Activated CD4-positive, alpha-beta T cell treated with anti-CD3 and anti-CD28 coated beads, Interleukin-2, Interleukin-4, amounts not matched to agents 100 ng/mL and 50 ng/mL, durations not matched to agents 16 hours and 8 hours (primary cell): Measurements from ENCODE around the gene DTX2.
"Not testable (repeated sequence)": the region's sequence is repeated elsewhere in the genome, so short reads cannot be mapped to it uniquely, and the experiment has no call there.

Source experiments
- DNase-seq: peaks from one replicate; pipeline ENCODE4 v3.0.0-alpha.2; 2020; ENCODE audit warnings: low spot score

Gene DTX2

GRCh38 chr7:76512941-76513816 lies 51.7 kb downstream of the DTX2 start:
- no peak for DNase-seq

- no peak for DNase-seq
These were observed 52.6 kb downstream of the DTX2 start for GRCh38 chr7:76513817-76514799.

- no peak for DNase-seq
These were observed 53.6 kb downstream of the DTX2 start for GRCh38 chr7:76514926-76515771.

GRCh38 chr7:76515999-76516443 lies 54.5 kb downstream of the DTX2 start:
- peak; percentile 36 for DNase-seq

GRCh38 chr7:76516932-76517331 lies 55.4 kb downstream of the DTX2 start:
- DNase-seq: not testable (repeated sequence)

- not testable (repeated sequence) for DNase-seq
These were observed 64.7 kb downstream of the DTX2 start for GRCh38 chr7:76526183-76526582.

GRCh38 chr7:76531643-76532042 lies 70.1 kb downstream of the DTX2 start:
- not testable (repeated sequence) for DNase-seq

GRCh38 chr7:76543197-76543596 lies 81.7 kb downstream of the DTX2 start, which contains the start of gene SPDYE16:
Gene SPDYE16, minus strand, starts transcription at chr7:76543297. Its CDS starts 1,838 bp downstream, at chr7:76541459.
- not testable (repeated sequence) for DNase-seq

- peak; percentile 94 for DNase-seq
These were observed 87.7 kb downstream of the DTX2 start for GRCh38 chr7:76549025-76549854.

GRCh38 chr7:76549855-76550248 lies 88.3 kb downstream of the DTX2 start:
- DNase-seq: not testable (repeated sequence)

- DNase-seq: not testable (repeated sequence)
These were observed 90.5 kb downstream of the DTX2 start for GRCh38 chr7:76551992-76552391.
